Activated CD8-positive, alpha-beta memory T cell treated with anti-CD3 and anti-CD28 coated beads for 4 hours (primary cell): ENCODE data around the gene INSL6.
"Not testable (repeated sequence)": the region's sequence is repeated elsewhere in the genome, so short reads cannot be mapped to it uniquely, and the experiment has no call there.

Experiments
- DNase-seq, 2 donors: peaks; one replicate each; pipeline ENCODE4 v3.0.0-alpha.2; 2020; ENCODE audit warnings: low read depth in 2 of 2

Gene INSL6, protein sequence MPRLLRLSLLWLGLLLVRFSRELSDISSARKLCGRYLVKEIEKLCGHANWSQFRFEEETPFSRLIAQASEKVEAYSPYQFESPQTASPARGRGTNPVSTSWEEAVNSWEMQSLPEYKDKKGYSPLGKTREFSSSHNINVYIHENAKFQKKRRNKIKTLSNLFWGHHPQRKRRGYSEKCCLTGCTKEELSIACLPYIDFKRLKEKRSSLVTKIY

DNA sequence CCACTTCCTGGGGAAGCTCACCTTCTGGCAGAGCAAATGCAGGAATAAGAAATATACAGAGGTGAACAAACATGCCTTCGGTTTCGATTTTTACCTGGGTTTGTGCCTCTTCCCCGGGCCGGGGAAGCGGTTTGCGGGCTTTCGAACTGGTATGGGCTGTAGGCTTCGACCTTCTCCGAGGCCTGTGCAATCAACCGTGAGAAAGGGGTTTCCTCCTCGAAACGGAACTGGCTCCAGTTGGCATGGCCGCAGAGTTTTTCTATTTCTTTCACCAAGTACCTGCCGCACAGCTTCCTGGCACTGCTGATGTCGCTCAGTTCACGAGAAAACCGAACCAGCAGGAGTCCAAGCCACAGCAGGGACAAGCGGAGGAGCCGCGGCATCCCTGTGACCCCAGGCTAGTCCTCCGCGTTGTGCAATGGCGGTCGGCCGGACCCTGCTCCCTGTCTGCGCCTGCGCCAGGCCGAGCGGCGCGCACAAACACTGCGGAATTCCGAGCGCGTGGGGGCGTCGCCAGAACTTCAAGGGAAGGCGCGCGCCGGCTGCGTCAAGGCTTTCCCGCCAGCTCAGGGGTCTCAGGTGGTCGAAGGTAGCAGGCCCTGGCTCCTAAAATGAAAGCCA is at the start of gene INSL6:
INSL6 (minus strand) TSS at position 420 of the 621 bp plus-strand sequence; CDS start at position 383, 37 bp downstream.
- DNase-seq = no peak

DNA sequence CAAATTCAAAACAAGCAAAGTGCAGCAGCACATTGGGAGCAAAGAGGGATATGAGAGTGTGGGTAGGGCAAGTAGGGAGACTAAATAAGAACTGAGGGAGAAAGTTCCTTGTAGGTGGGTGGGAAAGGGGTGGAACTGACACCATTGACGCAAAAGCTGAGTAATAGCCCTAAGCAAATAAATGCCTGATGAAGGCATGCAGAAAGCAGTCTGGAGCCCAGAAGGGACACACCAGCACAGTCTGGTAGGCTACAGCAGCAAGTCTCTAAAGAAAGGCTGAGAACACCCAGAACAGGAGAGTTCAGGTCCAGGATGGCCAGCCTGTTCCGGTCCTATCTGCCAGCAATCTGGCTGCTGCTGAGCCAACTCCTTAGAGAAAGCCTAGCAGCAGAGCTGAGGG is 45.8 kb upstream of the INSL6 start, which contains the start of gene INSL4:
INSL4 (plus strand) TSS at position 208 of the 400 bp plus-strand sequence; CDS start at position 313, 105 bp downstream.
- no peak for DNase-seq

DNA sequence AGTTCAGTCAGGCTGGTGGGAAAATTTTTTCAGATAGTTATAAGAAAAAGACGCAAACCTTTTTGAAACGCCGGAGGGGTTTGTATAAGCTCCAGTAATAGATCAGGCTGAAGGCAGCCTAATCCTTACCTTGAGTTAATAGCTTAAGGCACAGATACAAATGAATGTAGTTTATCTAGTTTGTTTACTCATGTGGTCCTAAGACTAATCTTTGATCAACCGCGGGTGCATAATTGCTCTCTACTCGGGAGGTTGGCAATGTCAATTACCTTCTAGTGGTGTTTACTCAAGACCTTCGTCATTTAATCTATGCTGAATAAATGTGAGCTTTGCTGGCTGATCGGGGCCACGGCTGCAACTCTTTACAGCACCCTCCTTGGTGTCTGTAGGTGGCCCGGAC is 45.1 kb upstream of the INSL6 start:
- DNase-seq = no peak

DNA sequence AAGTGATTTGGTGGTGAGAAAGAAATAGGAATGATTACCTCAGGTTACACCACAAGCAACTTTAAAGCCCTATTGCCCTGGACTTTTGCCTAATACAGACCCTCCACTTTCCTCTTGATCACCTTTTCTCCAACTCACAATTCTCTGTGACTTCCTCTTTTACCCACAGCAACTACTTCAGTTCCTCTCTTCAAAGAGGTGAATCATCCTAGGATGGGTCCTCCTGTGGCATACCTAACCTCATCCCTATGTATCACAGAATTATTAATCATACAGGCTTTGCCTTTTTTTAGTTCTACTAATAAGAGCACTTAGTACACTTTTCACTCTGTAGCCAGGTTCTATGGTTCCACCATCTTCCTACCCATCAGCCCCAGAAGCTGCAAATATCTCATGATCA is 19.6 kb upstream of the INSL6 start:
- DNase-seq = no peak

DNA sequence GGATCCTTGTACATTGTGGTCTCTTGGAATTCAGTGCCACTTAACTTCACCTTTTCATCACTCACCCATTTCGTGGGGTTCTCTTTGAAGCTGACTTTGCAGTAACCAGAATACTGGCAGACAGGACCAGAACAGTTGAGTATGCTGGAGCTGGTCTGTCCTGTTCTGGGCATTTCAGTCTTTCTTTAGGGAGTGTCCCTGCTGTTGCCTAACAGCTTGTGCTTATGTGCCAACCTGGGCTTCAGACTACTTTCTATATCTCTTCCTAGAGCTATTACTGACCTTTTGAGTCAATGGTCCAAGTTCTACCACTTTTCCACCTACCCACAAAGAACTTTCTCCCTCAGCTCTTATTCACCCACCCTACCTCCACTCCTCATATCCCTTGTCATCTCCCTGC is 10.0 kb upstream of the INSL6 start:
- DNase-seq = no peak

DNA sequence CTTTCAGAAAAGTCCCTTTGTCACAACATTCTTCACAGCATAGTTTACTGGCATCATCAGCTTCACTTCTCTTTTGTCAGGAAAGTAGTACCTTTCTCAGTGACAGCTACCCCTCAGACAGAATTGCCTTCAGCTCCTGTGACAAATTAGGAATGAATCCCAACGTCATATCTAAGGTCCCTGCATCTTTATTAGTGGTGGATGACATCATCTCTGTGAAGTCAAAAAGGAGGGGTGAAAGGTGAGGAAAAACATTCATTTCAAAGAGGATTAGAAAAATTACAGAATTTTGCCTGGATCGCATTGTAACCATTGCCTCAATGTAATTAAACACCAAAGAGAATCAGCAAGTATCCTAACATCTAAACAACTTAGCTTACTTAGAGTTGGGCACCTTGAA is 7.9 kb upstream of the INSL6 start:
- no peak for DNase-seq

DNA sequence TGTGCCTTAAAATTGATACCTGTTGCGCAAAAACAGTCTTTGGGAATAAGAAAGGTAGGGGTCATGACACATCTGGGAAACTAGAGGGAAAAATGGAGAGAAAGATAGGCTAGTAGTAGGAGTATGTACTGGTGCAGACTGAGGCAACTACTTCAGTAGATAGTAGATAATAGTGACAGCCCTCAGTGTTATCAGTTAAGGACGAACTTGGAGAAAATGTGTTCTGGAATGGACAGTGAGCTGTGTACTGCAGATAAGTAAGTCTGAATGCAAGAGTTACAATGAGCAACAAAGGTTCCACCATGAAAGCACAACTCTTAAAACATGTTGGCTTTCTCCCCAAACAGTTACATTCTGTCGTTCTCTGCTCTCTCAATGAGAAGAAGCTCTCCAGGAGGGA is 6.5 kb upstream of the INSL6 start:
- no peak for DNase-seq

DNA sequence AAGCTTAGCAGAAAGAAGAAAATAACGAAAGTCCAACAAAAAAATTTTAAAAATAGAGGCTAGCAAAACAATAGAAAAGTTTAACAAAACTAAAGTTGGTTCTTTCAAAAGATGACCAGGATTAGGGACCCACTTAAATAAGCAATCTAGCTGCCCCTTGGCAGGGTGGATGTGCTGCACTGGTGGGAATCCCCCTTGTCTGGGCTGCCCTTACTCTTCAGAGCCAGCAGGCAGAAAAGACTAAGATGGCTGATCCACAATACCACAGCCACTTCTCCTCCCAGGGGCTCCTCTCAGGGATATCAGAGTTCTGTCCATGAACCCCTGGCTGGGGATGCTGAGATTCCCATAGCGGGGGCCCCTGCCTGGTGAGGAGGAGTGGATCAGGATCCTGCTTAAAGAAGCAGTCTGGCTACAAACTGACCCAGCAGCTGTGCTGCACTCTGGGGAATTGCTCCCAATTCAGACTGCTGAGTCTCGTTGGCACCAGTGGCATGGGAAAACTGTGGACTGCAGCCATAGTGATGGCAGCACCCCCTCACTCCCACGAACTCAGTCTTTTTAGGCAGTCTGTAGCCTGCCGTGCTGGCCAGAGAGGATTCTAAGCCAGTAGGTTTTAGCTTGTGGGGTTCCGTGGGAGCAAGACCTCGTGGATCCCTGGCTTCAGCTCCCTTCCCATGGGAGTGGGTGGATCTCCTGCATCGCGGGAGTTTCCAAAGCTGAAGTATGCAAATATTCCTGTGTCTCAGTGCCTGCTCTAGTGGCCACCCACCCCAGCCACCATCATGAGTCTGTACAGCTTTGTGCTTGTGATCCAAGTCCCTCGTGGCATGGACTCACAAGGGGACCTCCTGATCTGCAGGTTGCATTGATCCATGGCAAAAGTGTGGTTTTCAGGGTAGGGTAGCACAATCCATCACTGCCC is 2.9 kb upstream of the INSL6 start:
- DNase-seq = no peak

DNA sequence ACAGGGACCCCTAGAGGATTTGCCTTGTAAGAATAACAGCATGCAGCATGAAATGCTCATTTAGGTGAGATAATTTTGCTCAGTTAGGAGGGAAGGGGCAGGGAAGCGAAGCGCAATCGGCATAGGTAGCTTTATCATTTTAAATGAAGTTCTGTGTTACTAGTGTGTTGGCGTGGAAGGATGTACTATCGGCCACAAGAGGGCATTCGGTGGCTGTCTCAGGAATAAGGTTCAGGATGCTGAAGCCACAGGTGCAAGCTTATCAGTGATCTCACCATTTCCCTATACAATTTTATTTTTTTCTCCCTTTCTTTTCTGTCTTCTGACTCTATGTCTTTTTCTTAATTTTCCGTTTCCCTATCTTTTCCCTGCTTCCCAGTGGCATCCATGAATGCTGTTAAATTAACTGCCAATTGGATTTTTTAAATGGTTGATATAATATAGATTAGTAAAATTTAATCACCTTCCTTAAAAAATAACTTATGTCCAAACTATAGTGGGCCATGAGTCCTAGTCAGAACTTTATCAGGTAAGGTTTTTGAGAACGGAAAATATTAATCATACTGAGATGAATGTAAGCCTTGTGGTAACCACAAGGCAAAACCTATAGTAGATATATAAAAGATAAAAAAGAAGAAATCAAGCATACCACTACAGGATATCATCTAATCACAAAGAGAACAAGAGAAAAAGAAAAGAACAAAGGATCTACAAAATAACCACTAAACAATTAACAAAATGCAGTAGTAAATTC is 1.2 kb upstream of the INSL6 start:
- peak; percentile 16 to 29 for DNase-seq

DNA sequence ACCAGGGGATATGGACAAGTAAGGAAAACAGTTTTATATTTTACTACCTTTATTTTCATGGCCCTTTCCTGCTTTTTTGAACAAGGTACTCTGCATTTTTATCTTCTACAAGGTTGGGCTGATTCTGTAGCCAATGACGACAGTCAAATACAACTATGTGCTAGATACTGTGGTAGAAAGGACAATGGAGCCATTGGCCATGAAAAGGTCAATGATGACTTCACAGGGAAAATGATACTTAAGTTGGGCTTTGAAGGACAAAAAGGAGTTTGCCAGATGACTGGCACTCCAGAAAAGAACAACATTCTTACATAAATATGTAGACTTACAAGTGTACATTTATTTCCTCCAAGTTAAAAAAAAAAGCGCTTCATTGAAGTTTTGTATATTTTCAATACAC is 663 bp downstream of the INSL6 start:
- no peak for DNase-seq

DNA sequence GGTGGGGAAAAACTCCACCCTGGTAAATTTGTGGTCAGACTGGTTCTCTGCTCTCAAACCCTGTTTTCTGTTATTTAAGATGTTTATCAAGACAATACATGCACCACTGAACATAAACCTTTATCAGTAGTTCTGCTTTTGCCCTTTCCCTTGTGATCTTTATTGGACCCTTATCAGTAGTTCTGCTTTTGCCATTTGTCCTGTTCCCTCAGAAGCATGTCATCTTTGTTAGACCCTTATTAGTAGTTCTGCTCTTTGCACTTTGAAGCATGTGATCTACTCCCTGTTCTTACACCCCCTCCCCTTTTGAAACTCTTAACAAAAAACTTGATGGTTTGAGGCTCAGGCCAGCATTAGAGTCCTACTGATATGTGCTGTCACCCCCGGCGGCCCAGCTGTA is 4.8 kb downstream of the INSL6 start:
- not testable (repeated sequence) for DNase-seq

DNA sequence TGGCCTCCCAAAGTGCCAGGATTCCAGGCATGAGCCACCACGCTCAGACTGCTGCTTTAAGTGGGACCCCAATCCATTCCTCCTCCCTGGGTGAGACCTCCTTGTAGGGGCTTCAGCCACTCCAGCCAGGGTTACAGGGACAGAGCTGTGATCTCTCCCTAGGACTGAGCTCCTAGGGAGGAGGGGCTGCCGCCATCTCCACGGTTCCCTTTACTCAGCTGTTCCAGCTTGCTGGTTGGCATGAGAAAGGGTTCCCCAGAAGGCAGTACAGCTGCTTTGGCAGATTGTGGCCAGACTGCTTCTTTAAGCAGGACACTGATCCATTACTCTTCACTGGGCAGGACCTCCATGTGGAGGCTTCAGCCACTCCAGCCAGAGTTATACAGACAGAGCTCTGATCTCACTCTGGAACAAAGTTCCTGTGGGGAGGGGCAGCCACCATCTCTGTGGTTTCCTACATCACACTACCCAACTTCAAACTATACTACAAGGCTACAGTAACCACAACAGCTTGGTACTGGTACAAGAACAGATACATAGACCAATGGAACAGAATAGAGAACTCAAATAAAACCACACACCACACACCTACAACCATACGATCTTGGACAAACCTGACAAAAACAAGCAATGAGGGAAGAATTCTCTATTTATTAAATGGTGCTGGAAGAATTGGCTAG is 7.2 kb downstream of the INSL6 start:
- no peak for DNase-seq

DNA sequence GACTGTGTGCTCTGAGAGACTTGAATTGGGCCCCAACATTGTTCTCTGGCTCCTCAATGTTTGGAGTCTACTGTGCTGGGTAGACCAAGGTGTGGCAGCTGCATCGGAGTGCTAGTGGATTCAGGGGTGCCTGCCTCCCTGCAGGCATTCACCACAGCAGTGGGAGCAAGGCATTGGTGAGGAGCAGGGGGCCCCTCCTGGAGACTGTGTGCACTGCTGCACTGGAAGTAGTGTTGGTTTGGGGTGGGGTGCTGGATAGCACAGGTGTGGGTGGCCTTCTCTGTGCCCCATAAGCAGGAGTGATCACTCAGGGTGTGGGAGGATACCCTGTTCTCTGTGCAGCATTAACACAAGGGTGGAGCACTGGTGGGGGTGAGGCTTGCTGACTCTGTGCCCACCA is 39.2 kb downstream of the INSL6 start:
- no peak for DNase-seq

DNA sequence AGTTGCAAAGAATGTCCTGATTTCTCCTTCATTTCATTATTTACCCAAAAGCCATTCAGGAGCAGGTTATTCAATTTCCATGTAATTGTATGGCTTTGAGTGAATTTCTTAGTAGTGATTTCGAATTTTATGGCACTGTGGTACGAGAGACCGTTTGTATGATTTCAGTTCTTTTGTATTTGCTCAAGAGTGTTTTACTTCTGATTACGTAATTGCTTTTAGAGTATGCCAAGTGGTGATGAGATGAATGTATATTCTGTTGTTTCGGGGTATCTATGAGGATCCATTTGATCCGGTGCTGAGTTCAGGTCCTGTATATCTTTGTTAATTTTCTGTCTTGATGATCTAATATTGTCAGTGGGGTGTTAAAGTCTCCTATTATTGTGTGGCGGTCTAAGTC is 41.2 kb downstream of the INSL6 start:
- no peak for DNase-seq

DNA sequence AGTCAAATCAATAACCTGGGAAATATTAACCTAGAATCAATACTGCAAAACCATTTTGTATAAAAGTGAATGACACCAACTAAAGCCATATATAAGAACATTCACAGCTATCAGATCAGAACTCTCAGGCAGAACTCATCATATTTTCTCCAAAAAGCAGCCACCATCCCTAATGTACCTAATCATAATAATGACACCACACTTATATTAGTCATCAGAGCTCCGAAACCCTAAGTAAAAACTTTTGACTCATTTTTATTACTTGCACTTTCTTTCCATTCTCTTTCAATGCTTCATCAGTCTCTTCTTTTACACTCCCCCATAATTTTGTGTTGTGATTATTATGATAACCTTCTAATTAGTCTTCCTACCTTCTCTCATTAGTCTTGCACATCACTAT is 45.3 kb downstream of the INSL6 start:
- no peak for DNase-seq

DNA sequence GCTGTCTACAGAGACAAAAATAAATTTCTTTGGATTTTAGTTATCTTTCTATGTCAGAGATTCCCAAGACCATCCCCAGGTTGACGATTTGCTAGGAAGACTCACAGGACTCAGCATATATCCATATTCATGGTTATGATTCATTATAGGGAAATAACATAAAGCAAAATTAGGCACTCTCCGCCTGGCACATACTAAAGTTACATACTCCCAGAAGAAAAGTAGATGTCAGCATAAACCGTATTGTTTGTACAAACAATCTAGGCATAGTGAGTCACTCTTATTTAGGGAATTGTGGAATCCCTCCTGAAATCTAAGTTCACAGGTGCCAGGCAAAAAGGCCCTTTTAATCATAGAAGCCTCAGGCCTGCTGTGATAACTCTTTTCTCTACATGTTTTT is 62.9 kb downstream of the INSL6 start:
- DNase-seq = no peak

DNA sequence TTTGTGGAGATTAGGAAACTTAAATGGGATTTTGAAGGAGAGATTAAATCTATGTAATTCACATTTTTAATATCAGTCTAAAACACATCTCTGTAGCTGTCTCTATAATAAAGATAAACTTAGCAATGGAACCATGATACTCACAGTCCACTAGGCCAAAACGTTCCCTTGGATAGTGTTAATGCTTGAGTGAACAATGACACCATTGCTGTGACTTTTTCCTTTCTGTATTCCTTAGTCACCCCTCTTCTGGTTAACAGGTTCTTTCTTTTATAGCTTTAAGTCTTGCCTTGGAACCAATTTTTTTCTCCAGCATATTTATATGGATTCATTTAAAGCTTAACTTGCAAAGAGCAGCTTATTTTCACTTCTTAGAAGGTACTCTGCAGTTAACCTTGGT is 63.3 kb downstream of the INSL6 start:
- no peak for DNase-seq

DNA sequence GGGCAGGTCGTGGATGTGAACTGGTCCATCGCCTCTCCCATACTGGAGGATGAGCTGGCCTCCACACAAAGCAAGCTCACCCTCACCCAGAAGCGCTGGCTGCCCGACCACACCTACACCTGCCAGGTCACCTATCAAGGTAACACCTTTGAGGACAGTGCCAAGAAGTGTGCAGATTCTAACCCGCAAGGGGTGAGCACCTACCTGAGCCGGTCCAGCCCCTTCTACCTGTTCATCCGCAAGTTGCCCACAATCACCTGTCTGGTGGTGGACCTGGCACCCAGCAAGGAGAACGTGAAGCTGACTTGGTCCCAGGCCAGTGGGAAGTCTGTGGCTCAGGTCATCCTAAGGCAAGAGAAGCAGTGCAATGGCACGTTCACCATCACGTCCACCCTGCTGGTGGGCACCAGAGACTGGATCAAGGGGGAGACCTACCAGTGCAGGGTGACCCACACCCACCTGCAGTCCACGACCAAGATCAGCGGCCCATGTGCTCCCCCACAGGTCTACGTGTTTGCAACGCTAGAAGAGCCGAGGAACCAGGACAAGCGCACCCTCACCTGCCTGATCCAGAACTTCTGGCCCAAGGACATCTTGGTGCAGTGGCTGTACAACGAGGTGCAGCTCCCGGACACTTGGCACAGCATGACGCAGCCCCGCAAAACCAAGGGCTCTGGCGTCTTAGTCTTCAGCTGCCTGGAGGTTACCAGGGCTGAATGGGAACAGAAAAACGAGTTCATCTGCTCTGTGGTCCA is 71.3 kb downstream of the INSL6 start:
- no peak for DNase-seq
